MG63 (cell line): ENCODE results near the gene PALLD. TPM values are rescaled to one million over a fixed set of nuclear protein-coding genes. Genes with fewer than 3 reads are reported as not detected.

ENCODE experiments used
- DNase-seq: peaks from one replicate; pipeline ENCODE4 v3.0.0-alpha.2; 2020
- H3K27me3 ChIP-seq: fragments of 250-450 bp; sonication (Bioruptor Pico); 2 replicates; pipeline ENCODE4 v1.5.1; 2020; ENCODE audit warnings: mild to moderate bottlenecking, moderate library complexity
- H3K36me3 ChIP-seq: fragments of 250-450 bp; sonication (Bioruptor Pico); 2 replicates; pipeline ENCODE4 v1.5.1; 2020; ENCODE audit warnings: mild to moderate bottlenecking, moderate library complexity
- H3K4me3 ChIP-seq: fragments of 250-450 bp; sonication (Bioruptor Pico); 2 replicates; pipeline ENCODE4 v1.5.1; 2020; ENCODE audit warnings: mild to moderate bottlenecking, moderate library complexity
- H3K9me3 ChIP-seq: fragments of 250-450 bp; sonication (Bioruptor Pico); 2 replicates; pipeline ENCODE4 v1.5.1; 2020; ENCODE audit warnings: mild to moderate bottlenecking, moderate library complexity
- total RNA-seq: library from RNA; depleted of rRNA; stranded (reverse); fragments of >200 nt; shearing (Covaris generic); gene quantifications from 2 replicates; pipeline ENCODE4 v1.2.3, GENCODE V29; 2014; ENCODE audit warnings: low replicate concordance

Gene PALLD
- total RNA-seq, 1 experiment from 2014 or later, result 40.2 TPM

DNA sequence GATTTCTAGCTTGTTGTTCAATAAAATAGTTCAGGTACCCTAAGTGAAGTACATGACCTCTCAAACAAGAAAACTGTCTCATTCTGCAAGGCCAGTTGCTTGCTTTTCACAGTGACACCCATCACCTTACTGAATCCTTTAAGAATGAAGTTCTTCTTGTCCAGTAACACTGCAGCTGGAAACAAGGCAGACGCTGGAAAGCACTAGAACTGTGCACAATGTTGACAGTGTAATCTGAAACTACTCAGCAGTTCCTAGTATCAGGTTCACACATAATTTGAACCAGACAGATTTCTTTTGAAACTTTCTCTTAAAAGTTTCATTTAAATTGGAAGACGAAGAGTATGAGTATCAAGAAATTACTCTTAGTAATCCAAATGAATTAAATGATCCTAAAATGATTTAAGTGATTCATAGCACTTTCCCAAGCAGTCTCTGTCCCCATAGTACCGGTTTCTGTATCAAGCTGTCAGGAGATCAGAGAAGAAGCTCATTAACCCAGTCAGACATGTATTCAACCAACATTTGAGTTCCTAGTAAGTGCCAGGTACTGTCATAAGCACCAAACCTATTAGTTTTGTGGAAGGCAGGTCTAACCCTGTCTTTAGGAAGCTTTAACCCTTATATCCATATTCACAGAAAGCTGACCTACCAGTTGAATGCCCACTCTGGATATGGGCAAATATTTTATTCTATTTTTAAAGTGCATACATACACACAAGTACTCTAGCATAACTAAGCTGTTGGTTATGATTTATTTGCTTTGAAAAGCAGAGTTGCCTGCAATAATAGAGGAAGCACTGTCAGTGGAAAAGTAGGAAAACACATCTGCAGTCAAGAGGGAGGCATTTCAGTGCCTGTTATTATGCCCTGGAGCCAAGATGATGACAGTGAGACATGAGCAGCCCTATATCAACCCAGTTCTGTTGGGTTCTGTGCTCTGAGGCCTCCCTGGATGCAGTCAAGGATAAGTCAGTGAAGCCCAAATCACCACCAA, 63.6 kb downstream of the PALLD start:
- DNase-seq, result no peak
- H3K36me3 ChIP-seq, result no peaks in the 10 kb centered on the region
- H3K9me3 ChIP-seq, result no peaks in the 10 kb centered on the region
- H3K27me3 ChIP-seq, result no peaks in the 10 kb centered on the region
- no peak overlapping the region for H3K4me3 ChIP-seq

- Histone ChIP-seq H3K4me3 (no peak overlapping the region), H3K9me3 (no peaks in the 10 kb centered on the region)
- DNase-seq, result no peak
Observed at GRCh38 chr4:168562041-168562571, 65.3 kb downstream of the PALLD start.

GRCh38 chr4:168564023-168564422, 67.2 kb downstream of the PALLD start:
- H3K36me3 ChIP-seq, result no peaks in the 10 kb centered on the region
- DNase-seq, result no peak
- H3K4me3 ChIP-seq, result no peak overlapping the region
- H3K9me3 ChIP-seq, result no peaks in the 10 kb centered on the region
- H3K27me3 ChIP-seq, result no peaks in the 10 kb centered on the region

More at GRCh38 chr4:168562041-168562571, 65.3 kb downstream of the PALLD start:
- Histone ChIP-seq H3K36me3 (no peaks in the 10 kb centered on the region), H3K27me3 (no peaks in the 10 kb centered on the region)

GRCh38 chr4:168565130-168565529, 68.3 kb downstream of the PALLD start:
- H3K27me3 ChIP-seq, result no peaks in the 10 kb centered on the region
- no peaks in the 10 kb centered on the region for H3K9me3 ChIP-seq
- no peak for DNase-seq
- no peaks in the 10 kb centered on the region for H3K36me3 ChIP-seq
- H3K4me3 ChIP-seq, result no peak overlapping the region

GRCh38 chr4:168566726-168567125, 69.9 kb downstream of the PALLD start:
- no peak overlapping the region for H3K4me3 ChIP-seq
- no peaks in the 10 kb centered on the region for H3K27me3 ChIP-seq
- no peaks in the 10 kb centered on the region for H3K36me3 ChIP-seq
- no peaks in the 10 kb centered on the region for H3K9me3 ChIP-seq
- no peak for DNase-seq

- peak; percentile 39 for DNase-seq
- Histone ChIP-seq H3K9me3 (no peaks in the 10 kb centered on the region), H3K4me3 (no peak overlapping the region), H3K36me3 (no peaks in the 10 kb centered on the region), H3K27me3 (no peaks in the 10 kb centered on the region)
Observed at GRCh38 chr4:168569066-168569930, 72.4 kb downstream of the PALLD start.

- DNase-seq, result no peak
- Histone ChIP-seq H3K4me3 (no peak overlapping the region), H3K27me3 (no peaks in the 10 kb centered on the region), H3K9me3 (no peaks in the 10 kb centered on the region), H3K36me3 (no peaks in the 10 kb centered on the region)
Observed at GRCh38 chr4:168569931-168570276, 73.1 kb downstream of the PALLD start.

DNA sequence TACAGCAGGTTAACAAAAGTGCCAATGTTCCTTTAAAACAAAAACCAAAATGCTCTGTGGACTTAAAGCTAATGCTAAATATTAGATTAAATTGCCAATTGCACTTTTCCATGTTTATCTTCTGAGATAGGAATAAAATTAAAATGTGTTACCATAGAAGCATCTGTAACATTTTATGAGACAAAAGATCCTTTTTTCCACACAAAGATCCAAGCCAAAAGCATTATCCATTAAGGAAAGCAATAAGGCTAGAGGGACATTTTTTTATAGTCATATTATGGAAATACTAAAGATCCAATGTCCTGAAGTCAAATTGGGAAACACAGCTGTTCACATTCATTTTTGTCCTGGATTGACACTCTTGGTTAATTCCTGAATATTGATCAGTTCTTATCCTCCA, 73.6 kb downstream of the PALLD start:
- Histone ChIP-seq H3K27me3 (no peaks in the 10 kb centered on the region), H3K9me3 (no peaks in the 10 kb centered on the region), H3K36me3 (no peaks in the 10 kb centered on the region), H3K4me3 (no peak overlapping the region)
- no peak for DNase-seq

- H3K27me3 ChIP-seq, result no peaks in the 10 kb centered on the region
- H3K4me3 ChIP-seq, result no peak overlapping the region
- H3K36me3 ChIP-seq, result no peaks in the 10 kb centered on the region
- no peaks in the 10 kb centered on the region for H3K9me3 ChIP-seq
- DNase-seq, result no peak
Observed at GRCh38 chr4:168572002-168572401, 75.2 kb downstream of the PALLD start.

DNA sequence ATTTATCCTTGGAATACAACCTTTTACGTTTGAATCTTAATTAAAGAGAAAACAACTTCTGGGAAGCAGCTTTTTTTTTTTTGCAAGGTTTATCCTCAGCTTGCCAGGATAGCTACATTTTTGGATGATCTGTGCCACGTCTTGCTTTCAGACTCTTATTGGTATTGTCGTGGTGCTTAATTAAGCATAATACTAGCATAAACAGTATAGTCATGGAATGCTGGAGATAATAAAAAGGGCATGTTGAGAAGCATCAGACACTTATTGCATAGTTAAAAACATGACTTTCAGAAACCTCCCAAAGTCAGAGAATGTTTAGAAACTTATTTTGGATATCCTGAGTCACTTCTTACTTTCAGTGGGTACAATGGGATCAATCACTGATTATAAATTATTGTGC, 77.0 kb downstream of the PALLD start:
- DNase-seq, result no peak
- H3K4me3 ChIP-seq, result no peak overlapping the region
- no peaks in the 10 kb centered on the region for H3K27me3 ChIP-seq
- no peaks in the 10 kb centered on the region for H3K9me3 ChIP-seq
- H3K36me3 ChIP-seq, result no peaks in the 10 kb centered on the region

DNA sequence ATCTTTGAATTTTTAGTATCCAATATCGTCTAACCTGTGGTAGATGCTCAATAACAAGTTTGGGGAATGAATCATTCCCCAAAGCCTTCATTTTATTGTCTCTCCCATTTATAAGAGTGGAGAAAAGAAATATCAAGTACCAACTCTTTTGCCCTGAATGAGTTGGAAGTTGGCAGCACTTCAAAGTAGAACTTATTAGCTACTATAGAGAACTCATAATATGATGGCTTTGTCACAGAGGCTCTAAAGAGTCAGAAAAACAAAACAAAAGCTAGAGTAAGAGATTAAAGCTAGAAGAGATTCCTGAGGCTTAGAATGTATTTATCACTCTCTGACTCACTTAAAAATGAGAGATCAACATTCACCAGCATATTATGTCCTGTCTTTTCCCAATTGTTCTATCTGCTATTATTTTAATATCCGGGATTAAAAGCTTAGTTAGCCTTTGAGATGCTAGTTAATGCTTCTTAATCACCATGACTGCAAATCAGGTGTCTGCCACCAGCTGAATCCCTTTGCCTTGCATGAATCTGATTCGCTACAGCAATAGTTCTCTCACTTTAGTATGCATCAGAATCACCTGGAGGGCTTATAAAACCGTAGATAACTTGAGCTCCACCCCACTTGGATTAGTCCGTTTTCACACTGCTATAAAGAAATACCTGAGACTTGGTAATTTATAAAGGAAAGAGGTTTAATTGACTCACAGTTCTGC, 77.9 kb downstream of the PALLD start:
- Histone ChIP-seq H3K9me3 (no peaks in the 10 kb centered on the region), H3K36me3 (no peaks in the 10 kb centered on the region), H3K4me3 (no peak overlapping the region), H3K27me3 (no peaks in the 10 kb centered on the region)
- DNase-seq, result no peak

DNA sequence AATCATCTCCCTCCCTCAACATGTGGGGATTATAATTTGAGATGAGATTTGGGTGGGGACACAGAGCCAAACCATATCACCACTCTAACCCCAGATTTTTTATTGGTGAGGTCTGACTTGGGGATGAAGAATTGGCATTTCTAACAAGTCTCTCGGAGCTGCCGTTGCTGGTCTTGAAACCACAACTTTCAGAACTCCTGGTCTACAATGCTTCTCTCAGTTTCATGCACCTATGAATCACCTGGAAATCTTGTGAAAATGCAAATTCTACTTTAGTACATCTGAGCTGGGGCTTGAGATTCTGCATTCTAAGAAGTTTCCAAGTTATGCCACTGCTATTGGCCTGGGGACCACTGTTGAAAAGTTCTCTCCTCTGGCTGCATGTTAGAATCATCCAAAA, 78.6 kb downstream of the PALLD start:
- no peaks in the 10 kb centered on the region for H3K27me3 ChIP-seq
- H3K4me3 ChIP-seq, result no peak overlapping the region
- H3K9me3 ChIP-seq, result no peaks in the 10 kb centered on the region
- no peak for DNase-seq
- no peaks in the 10 kb centered on the region for H3K36me3 ChIP-seq

DNA sequence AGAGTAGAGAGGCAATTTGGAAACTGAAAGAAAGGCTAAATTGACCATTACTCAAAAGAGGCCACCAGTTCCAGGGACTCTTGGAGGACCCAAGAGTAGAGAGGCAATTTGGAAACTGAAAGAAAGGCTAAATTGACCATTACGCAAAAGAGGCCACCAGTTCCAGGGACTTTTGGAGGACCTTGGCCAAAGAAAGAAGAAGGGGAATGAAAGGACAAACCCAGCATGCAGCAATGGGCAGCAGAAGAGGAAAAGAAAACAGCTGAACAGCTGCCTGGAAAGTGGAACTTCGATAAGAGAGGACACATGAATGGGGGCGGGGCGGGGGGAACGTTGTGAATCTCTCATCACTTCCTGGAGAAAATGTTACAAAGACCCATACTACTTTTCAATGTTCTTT, 80.8 kb downstream of the PALLD start:
- no peak overlapping the region for H3K4me3 ChIP-seq
- H3K27me3 ChIP-seq, result no peaks in the 10 kb centered on the region
- DNase-seq, result no peak
- H3K36me3 ChIP-seq, result no peaks in the 10 kb centered on the region; the same call in 1 of the 2 replicates
- peaks cover 2% of the 10 kb centered on the region; the same call in 1 of the 2 replicates for H3K9me3 ChIP-seq

GRCh38 chr4:168580228-168580627, 83.4 kb downstream of the PALLD start:
- H3K27me3 ChIP-seq, result no peaks in the 10 kb centered on the region
- DNase-seq, result no peak
- H3K36me3 ChIP-seq, result no peaks in the 10 kb centered on the region; the same call in 1 of the 2 replicates
- peaks cover 2% of the 10 kb centered on the region; the same call in 1 of the 2 replicates for H3K9me3 ChIP-seq
- H3K4me3 ChIP-seq, result no peak overlapping the region

DNA sequence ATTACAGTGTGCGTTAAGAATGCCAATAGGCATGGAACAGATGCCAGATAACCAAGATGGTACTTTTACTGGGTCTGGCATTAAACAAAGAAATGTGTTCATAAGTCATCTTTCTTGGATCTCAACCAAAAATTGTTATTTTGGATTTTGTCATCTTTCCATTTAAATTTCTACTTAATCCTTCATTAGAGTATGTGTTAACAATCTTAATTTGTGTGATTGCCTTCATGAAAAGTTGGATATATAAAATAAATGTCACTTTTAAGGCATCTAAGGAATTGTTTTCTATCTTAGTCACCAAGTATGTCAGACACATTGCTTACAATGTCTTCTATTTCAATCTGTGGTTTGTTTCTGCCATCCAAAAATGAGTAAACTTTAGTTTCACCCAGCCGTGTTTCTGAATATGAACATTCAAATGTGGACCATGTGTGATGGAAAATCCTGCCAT, 87.5 kb downstream of the PALLD start:
- H3K9me3 ChIP-seq, result peaks cover 2% of the 10 kb centered on the region; the same call in 1 of the 2 replicates
- H3K36me3 ChIP-seq, result no peaks in the 10 kb centered on the region; the same call in 1 of the 2 replicates
- peak; percentile 21 for DNase-seq
- H3K27me3 ChIP-seq, result no peaks in the 10 kb centered on the region
- no peak overlapping the region for H3K4me3 ChIP-seq
